Activated B cell treated with CpG ODN at 0.5 μM for 24 hours (primary cell): Measurements from ENCODE around the gene SUFU. TPM values are rescaled to one million over a fixed set of nuclear protein-coding genes. Genes with fewer than 3 reads are reported as not detected.
"Not testable (repeated sequence)": the region's sequence is repeated elsewhere in the genome, so short reads cannot be mapped to it uniquely, and the experiment has no call there.

Experiments used
- ATAC-seq: fragments of 200-7000 bp; cut with Tn5 transposase; one replicate; pipeline ENCODE4 v1.10.0; 2021; ENCODE audit warnings: low read depth, mild to moderate bottlenecking, moderate library complexity
- CTCF ChIA-PET: fragments of 350-600 bp; sonication (Branson Sonifier 250); formaldehyde crosslinking; loops from one replicate; lab custom pipeline; 2021; ENCODE audit warnings: antibody characterized with exemption; lab: Charles Lee
- POLR2A ChIA-PET: fragments of 350-600 bp; sonication (Branson Sonifier 250); formaldehyde crosslinking; loops from one replicate; lab custom pipeline; 2021; ENCODE audit warnings: antibody characterized with exemption; lab: Charles Lee
- DNase-seq: peaks from one replicate; pipeline ENCODE4 v3.0.0; 2022
- H3K27ac Mint-ChIP-seq: one replicate; pipeline ENCODE4 v1.8.0; 2020; ENCODE audit warnings: mixed read lengths
- H3K27me3 Mint-ChIP-seq: one replicate; pipeline ENCODE4 v1.8.0; 2021; ENCODE audit warnings: mixed read lengths
- H3K36me3 Mint-ChIP-seq: one replicate; pipeline ENCODE4 v1.8.0; 2021; ENCODE audit warnings: low read depth, mixed read lengths
- H3K4me1 Mint-ChIP-seq: one replicate; pipeline ENCODE4 v1.8.0; 2021; ENCODE audit warnings: mixed read lengths
- H3K4me3 Mint-ChIP-seq: one replicate; pipeline ENCODE4 v1.8.0; 2020; ENCODE audit warnings: mild to moderate bottlenecking, mixed read lengths
- H3K9me3 Mint-ChIP-seq: one replicate; pipeline ENCODE4 v1.8.0; 2020; ENCODE audit warnings: mixed read lengths
- intact Hi-C: fragments of 100-400 bp; cut with micrococcal nuclease; formaldehyde crosslinking; loops from one replicate; pipeline ENCODE4 v1.15.1; 2024
- total RNA-seq: library from RNA; stranded (reverse); gene quantifications from 2 replicates; pipeline ENCODE4 v1.2.3, GENCODE V29; 2022
- TF ChIP-seq, protein P1 (sequence below): fragments of 200-600 bp; IDR thresholded peaks from one replicate; pipeline ENCODE4 v1.8.0; 2022; ENCODE audit warnings: antibody characterized with exemption, mild to moderate bottlenecking

SUFU gene
- total RNA-seq, 1 donor from 2014 or later: 7.4 TPM

- Mint-ChIP-seq H3K27me3 (no peaks in the 10 kb centered on the region), H3K4me3 (no peak overlapping the region), H3K9me3 (no peaks in the 10 kb centered on the region), H3K4me1 (peaks cover 21% of the 10 kb centered on the region), H3K36me3 (peaks cover 43% of the 10 kb centered on the region), H3K27ac (no peak overlapping the region)
- DNase-seq: no peak
- TF ChIP-seq, protein P1, sequence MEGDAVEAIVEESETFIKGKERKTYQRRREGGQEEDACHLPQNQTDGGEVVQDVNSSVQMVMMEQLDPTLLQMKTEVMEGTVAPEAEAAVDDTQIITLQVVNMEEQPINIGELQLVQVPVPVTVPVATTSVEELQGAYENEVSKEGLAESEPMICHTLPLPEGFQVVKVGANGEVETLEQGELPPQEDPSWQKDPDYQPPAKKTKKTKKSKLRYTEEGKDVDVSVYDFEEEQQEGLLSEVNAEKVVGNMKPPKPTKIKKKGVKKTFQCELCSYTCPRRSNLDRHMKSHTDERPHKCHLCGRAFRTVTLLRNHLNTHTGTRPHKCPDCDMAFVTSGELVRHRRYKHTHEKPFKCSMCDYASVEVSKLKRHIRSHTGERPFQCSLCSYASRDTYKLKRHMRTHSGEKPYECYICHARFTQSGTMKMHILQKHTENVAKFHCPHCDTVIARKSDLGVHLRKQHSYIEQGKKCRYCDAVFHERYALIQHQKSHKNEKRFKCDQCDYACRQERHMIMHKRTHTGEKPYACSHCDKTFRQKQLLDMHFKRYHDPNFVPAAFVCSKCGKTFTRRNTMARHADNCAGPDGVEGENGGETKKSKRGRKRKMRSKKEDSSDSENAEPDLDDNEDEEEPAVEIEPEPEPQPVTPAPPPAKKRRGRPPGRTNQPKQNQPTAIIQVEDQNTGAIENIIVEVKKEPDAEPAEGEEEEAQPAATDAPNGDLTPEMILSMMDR: no peak
- intact Hi-C loops: no loop called here
- ATAC-seq: no peak
- POLR2A ChIA-PET: interaction anchor here (0.6 to 1.4 kb wide), 6 partner anchors 9 to 412 kb away, joined by 3 to 11 read pairs (median 7); no protein-coding TSS in a partner anchor
- CTCF ChIA-PET: interaction anchor here (0.8 kb wide), 1 partner anchor 15 kb away, joined by 3 read pairs; the partner anchor contains the start of gene TRIM8
Measured at GRCh38 chr10:102658802-102659201, 155.0 kb downstream of the SUFU start.

DNA sequence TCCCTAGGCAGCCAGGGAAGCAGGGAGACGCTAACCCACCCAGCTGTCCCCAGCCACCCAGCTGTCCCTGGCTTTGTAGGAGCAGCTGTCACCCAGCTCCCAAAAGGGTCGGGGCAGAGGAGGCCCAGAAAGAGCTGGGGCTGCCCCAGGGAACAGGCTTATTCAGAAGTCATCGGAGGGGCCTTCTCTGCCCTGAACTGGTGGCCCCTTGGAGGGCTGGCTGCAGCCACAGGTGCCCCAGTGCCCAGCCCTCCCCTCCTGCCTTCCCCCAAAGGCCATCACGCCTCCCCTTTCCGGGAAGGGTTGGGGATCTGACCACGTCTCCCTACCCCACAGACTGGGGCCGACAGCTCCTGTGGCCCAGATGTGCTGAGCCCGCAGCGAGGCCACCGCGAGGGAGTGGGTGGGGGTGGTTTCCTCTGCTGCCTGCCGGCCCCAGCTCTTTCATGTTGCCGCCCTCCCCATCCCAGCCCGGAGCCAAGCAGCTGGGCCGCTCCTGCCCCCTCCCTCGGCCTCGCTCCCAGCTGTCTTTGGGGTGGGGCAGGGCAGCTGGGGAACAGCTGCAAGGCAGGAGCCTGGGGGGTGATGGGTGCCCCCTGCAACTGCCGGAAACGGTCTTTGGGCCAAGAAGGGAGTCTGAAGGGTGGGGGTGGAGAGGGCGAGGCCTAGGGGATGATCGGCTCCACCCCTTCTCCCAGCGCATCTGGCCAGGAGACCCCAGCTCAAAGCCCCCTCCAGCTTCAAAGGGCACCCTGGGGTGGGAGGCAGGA lies 157.3 kb downstream of the SUFU start:
- H3K4me3 Mint-ChIP-seq: no peak overlapping the region
- ChIA-PET CTCF (interaction anchor here (1.6 kb wide), 1 partner anchor 15 kb away, joined by 3 read pairs; no protein-coding TSS in a partner anchor), POLR2A (interaction anchor here (1.2 to 1.9 kb wide), 8 partner anchors 10 to 257 kb away, joined by 3 to 13 read pairs (median 8); partner anchors contain the start of genes ARL3, CNNM2, SFXN2 and TRIM8)
- TF ChIP-seq, protein P1: no peak
- peaks cover 25% of the 10 kb centered on the region for H3K36me3 Mint-ChIP-seq
- H3K9me3 Mint-ChIP-seq: no peaks in the 10 kb centered on the region
- ATAC-seq: peak; percentile 78
- intact Hi-C loops: loop anchor here (2.0 kb wide), 1 partner anchor 16 kb away; the partner anchor contains the start of gene TRIM8
- H3K27ac Mint-ChIP-seq: no peak overlapping the region
- peaks cover 16% of the 10 kb centered on the region for H3K4me1 Mint-ChIP-seq
- H3K27me3 Mint-ChIP-seq: no peaks in the 10 kb centered on the region
- no peak for DNase-seq

DNA sequence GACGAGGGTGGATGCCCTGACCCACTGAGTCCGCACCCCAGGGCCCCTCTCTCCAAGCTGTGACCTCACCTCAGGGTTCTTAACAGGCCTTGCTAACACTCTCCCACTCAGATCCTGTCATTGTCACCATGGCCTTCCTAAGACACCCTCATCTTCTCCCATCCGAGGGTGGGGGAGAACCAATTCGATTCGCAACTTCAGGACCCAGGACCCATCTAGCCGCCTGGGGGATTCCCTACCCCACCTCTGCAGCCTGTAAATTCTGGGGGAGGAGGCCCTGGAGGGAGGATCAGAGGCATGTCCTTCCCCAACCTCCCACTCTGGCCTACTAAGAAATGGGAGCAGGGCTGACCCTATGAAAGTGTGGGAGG lies 157.9 kb downstream of the SUFU start:
- no peaks in the 10 kb centered on the region for H3K27me3 Mint-ChIP-seq
- peak; percentile 20 for ATAC-seq
- TF ChIP-seq, protein P1: no peak
- H3K4me3 Mint-ChIP-seq: no peak overlapping the region
- peaks cover 20% of the 10 kb centered on the region for H3K36me3 Mint-ChIP-seq
- POLR2A ChIA-PET: interaction anchor here (1.2 to 1.9 kb wide), 8 partner anchors 11 to 256 kb away, joined by 3 to 13 read pairs (median 7); partner anchors contain the start of genes ARL3, CNNM2, SFXN2 and TRIM8
- no peak overlapping the region for H3K27ac Mint-ChIP-seq
- DNase-seq: no peak
- intact Hi-C loops: loop anchor here (2.0 kb wide), 1 partner anchor 17 kb away; the partner anchor contains the start of gene TRIM8
- H3K4me1 Mint-ChIP-seq: peaks cover 16% of the 10 kb centered on the region
- CTCF ChIA-PET: interaction anchor here (1.6 kb wide), 1 partner anchor 14 kb away, joined by 3 read pairs; no protein-coding TSS in a partner anchor
- no peaks in the 10 kb centered on the region for H3K9me3 Mint-ChIP-seq

DNA sequence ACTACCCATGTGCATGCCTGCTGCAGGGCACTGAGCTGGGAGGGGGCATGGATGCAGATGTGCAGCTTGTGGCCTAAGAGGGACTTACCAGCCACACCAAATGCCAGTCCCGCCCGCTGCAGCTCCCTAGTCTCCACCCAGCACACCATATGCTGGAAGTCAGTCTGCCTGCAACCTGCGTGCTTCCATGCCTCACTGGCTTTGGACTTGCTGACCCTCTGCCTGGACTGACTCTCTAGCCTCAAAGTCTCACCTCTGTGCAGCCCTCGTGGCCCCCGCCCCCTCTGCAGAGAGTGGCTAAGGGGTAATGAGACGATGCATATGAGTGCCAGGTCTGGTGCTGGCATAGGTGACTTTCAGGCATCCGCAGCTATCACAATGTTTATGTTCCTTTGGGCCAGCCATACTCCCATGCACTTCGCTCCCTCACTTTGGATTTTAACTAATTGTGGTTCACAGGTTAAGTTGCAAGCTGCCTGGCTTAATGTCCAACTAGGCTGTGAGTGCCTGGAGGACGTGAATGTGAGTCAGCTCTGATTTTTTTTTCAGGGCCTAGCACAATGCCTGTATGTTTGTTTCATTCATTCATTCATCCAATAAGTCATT lies 162.2 kb downstream of the SUFU start:
- no peak overlapping the region for H3K27ac Mint-ChIP-seq
- no peaks in the 10 kb centered on the region for H3K27me3 Mint-ChIP-seq
- ATAC-seq (no peak), DNase-seq (no peak)
- H3K36me3 Mint-ChIP-seq: no peaks in the 10 kb centered on the region
- no peak overlapping the region for H3K4me3 Mint-ChIP-seq
- ChIA-PET CTCF (no interaction called here), POLR2A (interaction anchor here (0.6 to 1.8 kb wide), 4 partner anchors 14 to 21 kb away, joined by 3 to 8 read pairs (median 3); no protein-coding TSS in a partner anchor)
- TF ChIP-seq, protein P1: no peak
- H3K4me1 Mint-ChIP-seq: peaks cover 8% of the 10 kb centered on the region
- no peaks in the 10 kb centered on the region for H3K9me3 Mint-ChIP-seq
- intact Hi-C loops: no loop called here

DNA sequence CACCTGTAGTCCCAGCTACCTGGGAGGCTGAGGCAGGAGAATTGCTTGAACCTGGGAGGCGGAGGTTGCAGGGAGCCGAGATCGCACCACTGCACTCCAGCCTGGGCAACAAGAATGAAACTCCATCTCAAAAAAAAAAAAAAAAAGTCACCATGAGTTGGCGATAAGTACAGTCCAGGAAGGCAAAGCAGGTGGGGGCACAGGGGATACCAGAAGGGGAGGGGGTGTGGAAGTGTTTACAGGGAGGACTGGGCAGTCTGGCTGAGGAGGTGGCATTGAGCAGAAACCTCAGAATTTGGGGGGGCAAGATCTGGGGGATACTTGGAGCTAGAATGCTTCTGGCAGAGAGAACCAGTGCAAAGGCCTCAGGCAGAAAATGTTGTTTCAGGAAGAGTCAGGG lies 163.6 kb downstream of the SUFU start:
- CTCF ChIA-PET, intact Hi-C loops, H3K36me3 Mint-ChIP-seq, DNase-seq, H3K9me3 Mint-ChIP-seq, H3K4me3 Mint-ChIP-seq, ATAC-seq, H3K4me1 Mint-ChIP-seq, H3K27ac Mint-ChIP-seq, H3K27me3 Mint-ChIP-seq: not testable (repeated sequence)
- POLR2A ChIA-PET: interaction anchor here (0.6 to 1.3 kb wide), 3 partner anchors 8 to 188 kb away, joined by 3 to 10 read pairs (median 4); no protein-coding TSS in a partner anchor
